ENCODE data around the gene SLC29A1. TPM values are rescaled to one million over a fixed set of nuclear protein-coding genes. Genes with fewer than 3 reads are reported as not detected.

Gene SLC29A1
- total and polyA plus RNA-seq, 9 of the 15 experiments (the other 6 are each of a cell fraction or from before 2014, with no cell fraction given), result 18.9 to 170 (median 57.7) TPM

DNA sequence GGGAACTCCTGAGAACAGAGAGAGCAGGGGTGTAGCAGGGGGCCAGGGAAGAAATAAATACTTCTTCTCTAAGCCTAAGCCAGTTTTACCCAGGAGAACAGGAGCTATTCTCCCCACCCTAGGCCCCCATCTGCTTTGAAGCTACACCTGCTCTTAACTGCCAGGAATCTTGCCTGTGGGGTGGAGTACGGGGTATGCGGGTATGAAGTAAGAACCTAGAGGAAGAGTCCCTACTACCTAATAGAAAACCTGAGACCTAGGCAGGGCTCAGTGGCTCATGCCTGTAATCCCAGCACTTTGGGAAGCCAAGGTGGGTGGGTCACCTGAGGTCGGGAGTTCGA lies 1.5 kb downstream of the SLC29A1 start:
- no peak overlapping the region for H2AFZ ChIP-seq (ENCODE audit: low read depth, low read length)
- peaks cover 64 to 78% of the 10 kb centered on the region in 2 experiments for H3K4me1 ChIP-seq (replicated peaks in 1 of 2; ENCODE audit: control insufficient read depth in 2 of 2, insufficient read depth in 2 of 2, low read length in 2 of 2)
- peaks cover 3% of the 10 kb centered on the region; the same call in 1 of the 2 replicates for H4K20me1 ChIP-seq (replicated peaks; ENCODE audit: control insufficient read depth, insufficient read depth, low read length)
- no peak for FAIRE-seq
- H3K9me3 ChIP-seq (replicated peaks; ENCODE audit: control insufficient read depth, insufficient read depth, low read depth, low read length), result no peaks in the 10 kb centered on the region
- no peak overlapping the region for H3K27ac ChIP-seq (ENCODE audit: extremely low read depth, low read depth, low read length)
- H3K79me2 ChIP-seq (ENCODE audit: control insufficient read depth, insufficient read depth, low read length), result peaks cover 56% of the 10 kb centered on the region
- CTCF ChIA-PET (ENCODE audit: low intra/inter-chr PET ratio), result interaction anchor here (0.8 kb wide), 1 partner anchor 13 kb away, joined by 6 read pairs; no protein-coding TSS in a partner anchor
- no peak for ATAC-seq
- peak overlapping the region; percentile 57 to 91; a peak in 2 of 4 replicates for H3K9ac ChIP-seq (ENCODE audit: insufficient read depth in 1 of 2, low read depth in 2 of 2, low read length in 2 of 2)
- H3K4me3 ChIP-seq, result peak overlapping the region; percentile 54; the same call in 1 of the 2 replicates
- H3K4me2 ChIP-seq (ENCODE audit: insufficient read depth, low read length), result peak overlapping the region; percentile 86
- no peaks in the 10 kb centered on the region for H3K27me3 ChIP-seq (ENCODE audit: control insufficient read depth in 2 of 2, insufficient read depth in 2 of 2, low read length in 2 of 2)
- DNase-seq (ENCODE audit: extremely low read depth in 1 of 4, low spot score in 3 of 4), result no peak
- in situ Hi-C loops (cut with MboI), result no loop called here
- WGBS (ENCODE audit: insufficient coverage, low coverage, missing lambda C conversion rate), result 69% methylated on average over 4 of the region's 4 CpGs
- intact Hi-C loops (cut with micrococcal nuclease), result loop anchor here (2.0 to 10.0 kb wide), 2 partner anchors 28 to 590 kb away; partner anchors contain the start of gene MAD2L1BP
- TF ChIP-seq ZNF707 (CRISPR knock-in tag; conservative IDR thresholded peaks at IDR 0.05), result no peak
- TF ChIP-seq, protein P1, sequence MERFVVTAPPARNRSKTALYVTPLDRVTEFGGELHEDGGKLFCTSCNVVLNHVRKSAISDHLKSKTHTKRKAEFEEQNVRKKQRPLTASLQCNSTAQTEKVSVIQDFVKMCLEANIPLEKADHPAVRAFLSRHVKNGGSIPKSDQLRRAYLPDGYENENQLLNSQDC (CRISPR knock-in tag; IDR thresholded peaks at IDR 0.05), result no peak
- TF ChIP-seq VEZF1 (CRISPR knock-in tag; IDR thresholded peaks at IDR 0.05), result no peak
- TF ChIP-seq, protein P2, sequence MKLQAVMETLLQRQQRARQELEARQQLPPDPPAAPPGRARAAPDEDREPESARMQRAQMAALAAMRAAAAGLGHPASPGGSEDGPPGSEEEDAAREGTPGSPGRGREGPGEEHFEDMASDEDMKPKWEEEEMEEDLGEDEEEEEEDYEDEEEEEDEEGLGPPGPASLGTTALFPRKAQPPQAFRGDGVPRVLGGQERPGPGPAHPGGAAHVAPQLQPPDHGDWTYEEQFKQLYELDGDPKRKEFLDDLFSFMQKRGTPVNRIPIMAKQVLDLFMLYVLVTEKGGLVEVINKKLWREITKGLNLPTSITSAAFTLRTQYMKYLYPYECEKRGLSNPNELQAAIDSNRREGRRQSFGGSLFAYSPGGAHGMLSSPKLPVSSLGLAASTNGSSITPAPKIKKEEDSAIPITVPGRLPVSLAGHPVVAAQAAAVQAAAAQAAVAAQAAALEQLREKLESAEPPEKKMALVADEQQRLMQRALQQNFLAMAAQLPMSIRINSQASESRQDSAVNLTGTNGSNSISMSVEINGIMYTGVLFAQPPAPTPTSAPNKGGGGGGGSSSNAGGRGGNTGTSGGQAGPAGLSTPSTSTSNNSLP (IDR thresholded peaks at IDR 0.05; ENCODE audit: borderline replicate concordance, low read depth, low read length), result no peak
- peaks cover 6% of the 10 kb centered on the region for H3K9me1 ChIP-seq (ENCODE audit: control insufficient read depth, insufficient read depth, low read length)
- BruUV-seq (replicated peaks), result no TSS peak
- POLR2A ChIA-PET, result interaction anchor here (0.8 to 6.8 kb wide), 12 partner anchors 8 to 596 kb away, joined by 3 to 104 read pairs (median 4); partner anchors contain the start of genes GTPBP2, HSP90AB1 and MYMX
- peaks cover 31% of the 10 kb centered on the region for H3K36me3 ChIP-seq (ENCODE audit: control insufficient read depth, insufficient read depth, low read length)
